ENCODE data around the gene SSBP4. TPM values are rescaled to one million over a fixed set of nuclear protein-coding genes. Genes with fewer than 3 reads are reported as not detected.

Gene SSBP4
- polyA plus RNA-seq, 1 of the 3 experiments (the other 2 are of a cell fraction), result 24.9 TPM

DNA sequence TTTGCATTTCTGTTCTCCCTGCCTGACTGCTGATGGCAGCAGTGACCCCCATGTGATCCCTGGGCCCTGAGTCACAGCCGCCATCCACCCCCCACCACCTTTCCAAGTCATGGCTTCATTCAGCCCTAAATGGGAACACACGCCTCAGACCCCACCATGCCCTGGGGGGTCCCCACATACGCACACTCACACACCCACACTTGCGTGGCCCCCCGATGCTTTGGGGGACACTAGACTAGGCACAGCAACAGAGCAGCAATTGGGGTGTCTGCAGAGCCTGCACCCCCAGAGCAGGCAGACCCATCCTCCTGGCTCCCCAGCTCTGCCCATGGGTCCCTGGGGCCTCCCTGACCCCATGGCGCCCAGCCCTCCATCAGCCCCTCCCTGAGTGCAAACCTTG lies 24.2 kb downstream of the SSBP4 start:
- ChIA-PET POLR2A (no interaction called here), CTCF (interaction anchor here (1.0 to 13.5 kb wide), 3 partner anchors 8 to 145 kb away, joined by 4 to 215 read pairs (median 8); partner anchors contain the start of gene REX1BD)
- Histone ChIP-seq H3K27me3 (ENCODE audit: insufficient read depth) (no peaks in the 10 kb centered on the region), H3K9me3 (no peaks in the 10 kb centered on the region), H3K9me2 (no peaks in the 10 kb centered on the region), H4K20me1 (ENCODE audit: insufficient read depth) (no peaks in the 10 kb centered on the region), H3K4me2 (no peak overlapping the region), H2AFZ (ENCODE audit: low read depth) (no peak overlapping the region), H3K27ac (ENCODE audit: low read depth in 2 of 2, low read length in 1 of 2) (no peak overlapping the region), H3F3A (replicated peaks; ENCODE audit: insufficient read depth) (peaks cover 13% of the 10 kb centered on the region), H3K36me3 (replicated peaks in 1 of 2; ENCODE audit: control insufficient read depth in 1 of 2, insufficient read depth in 2 of 2, low read length in 1 of 2) (peaks cover 3 to 20% of the 10 kb centered on the region in 2 experiments), H3K9ac (no peak overlapping the region), H3K4me1 (ENCODE audit: control insufficient read depth in 1 of 2, insufficient read depth in 2 of 2, low read depth in 1 of 2, low read length in 1 of 2) (peaks cover 0 to 2% of the 10 kb centered on the region in 2 experiments; a peak in 2 of 4 replicates), H3K4me3 (ENCODE audit: low read depth in 2 of 2, low read length in 1 of 2) (no peak overlapping the region), H3K79me2 (ENCODE audit: insufficient read depth) (no peaks in the 10 kb centered on the region)
- no peak for TF ChIP-seq FOXM1 (IDR thresholded peaks at IDR 0.05; ENCODE audit: low read depth)
- TF ChIP-seq SIN3A (IDR thresholded peaks at IDR 0.05; ENCODE audit: borderline replicate concordance, low read depth, low read length), result no peak
- TF ChIP-seq NRF1 (IDR thresholded peaks at IDR 0.05; ENCODE audit: low read depth, low read length), result no peak
- TF ChIP-seq, protein P1, sequence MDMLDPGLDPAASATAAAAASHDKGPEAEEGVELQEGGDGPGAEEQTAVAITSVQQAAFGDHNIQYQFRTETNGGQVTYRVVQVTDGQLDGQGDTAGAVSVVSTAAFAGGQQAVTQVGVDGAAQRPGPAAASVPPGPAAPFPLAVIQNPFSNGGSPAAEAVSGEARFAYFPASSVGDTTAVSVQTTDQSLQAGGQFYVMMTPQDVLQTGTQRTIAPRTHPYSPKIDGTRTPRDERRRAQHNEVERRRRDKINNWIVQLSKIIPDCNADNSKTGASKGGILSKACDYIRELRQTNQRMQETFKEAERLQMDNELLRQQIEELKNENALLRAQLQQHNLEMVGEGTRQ (IDR thresholded peaks at IDR 0.05; ENCODE audit: borderline replicate concordance, low read depth, low read length), result no peak
- no peak for TF ChIP-seq REST (IDR thresholded peaks at IDR 0.05; ENCODE audit: low read depth, low read length)
- TF ChIP-seq FOSL2 (IDR thresholded peaks at IDR 0.05; ENCODE audit: borderline replicate concordance, low read depth), result no peak
- TF ChIP-seq, protein P2, sequence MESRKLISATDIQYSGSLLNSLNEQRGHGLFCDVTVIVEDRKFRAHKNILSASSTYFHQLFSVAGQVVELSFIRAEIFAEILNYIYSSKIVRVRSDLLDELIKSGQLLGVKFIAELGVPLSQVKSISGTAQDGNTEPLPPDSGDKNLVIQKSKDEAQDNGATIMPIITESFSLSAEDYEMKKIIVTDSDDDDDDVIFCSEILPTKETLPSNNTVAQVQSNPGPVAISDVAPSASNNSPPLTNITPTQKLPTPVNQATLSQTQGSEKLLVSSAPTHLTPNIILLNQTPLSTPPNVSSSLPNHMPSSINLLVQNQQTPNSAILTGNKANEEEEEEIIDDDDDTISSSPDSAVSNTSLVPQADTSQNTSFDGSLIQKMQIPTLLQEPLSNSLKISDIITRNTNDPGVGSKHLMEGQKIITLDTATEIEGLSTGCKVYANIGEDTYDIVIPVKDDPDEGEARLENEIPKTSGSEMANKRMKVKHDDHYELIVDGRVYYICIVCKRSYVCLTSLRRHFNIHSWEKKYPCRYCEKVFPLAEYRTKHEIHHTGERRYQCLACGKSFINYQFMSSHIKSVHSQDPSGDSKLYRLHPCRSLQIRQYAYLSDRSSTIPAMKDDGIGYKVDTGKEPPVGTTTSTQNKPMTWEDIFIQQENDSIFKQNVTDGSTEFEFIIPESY (IDR thresholded peaks at IDR 0.05; ENCODE audit: borderline replicate concordance, low read depth), result no peak
- no peak for TF ChIP-seq EZH2phosphoT487 (IDR thresholded peaks at IDR 0.05; ENCODE audit: borderline replicate concordance, low read depth)
- 100% methylated on average over 2 of the region's 6 CpGs for WGBS (ENCODE audit: low lambda C conversion rate)
- DNase-seq, result no peak

GRCh38 chr19:18443831-18444230 lies 24.6 kb downstream of the SSBP4 start:
- no peaks in the 10 kb centered on the region for H3K27me3 ChIP-seq (ENCODE audit: insufficient read depth)
- H2AFZ ChIP-seq (ENCODE audit: low read depth), result no peak overlapping the region
- no peaks in the 10 kb centered on the region for H3K4me1 ChIP-seq (ENCODE audit: control insufficient read depth in 1 of 2, insufficient read depth in 2 of 2, low read depth in 1 of 2, low read length in 1 of 2)
- H3K27ac ChIP-seq (ENCODE audit: low read depth in 2 of 2, low read length in 1 of 2), result no peak overlapping the region
- no peaks in the 10 kb centered on the region for H3K79me2 ChIP-seq (ENCODE audit: insufficient read depth)
- H3K9ac ChIP-seq, result no peak overlapping the region
- no peak overlapping the region for H3K4me3 ChIP-seq (ENCODE audit: low read depth in 2 of 2, low read length in 1 of 2)
- 93% methylated on average over 9 of the region's 11 CpGs for WGBS (ENCODE audit: low lambda C conversion rate)
- peaks cover 12% of the 10 kb centered on the region for H3F3A ChIP-seq (replicated peaks; ENCODE audit: insufficient read depth)
- ChIA-PET CTCF (interaction anchor here (1.0 to 13.5 kb wide), 2 partner anchors 20 to 145 kb away, joined by 4 to 215 read pairs; partner anchors contain the start of gene REX1BD), POLR2A (no interaction called here)
- no peaks in the 10 kb centered on the region for H4K20me1 ChIP-seq (ENCODE audit: insufficient read depth)
- no peak overlapping the region for H3K4me2 ChIP-seq
- peaks cover 3 to 23% of the 10 kb centered on the region in 2 experiments for H3K36me3 ChIP-seq (replicated peaks in 1 of 2; ENCODE audit: control insufficient read depth in 1 of 2, insufficient read depth in 2 of 2, low read length in 1 of 2)
- no peak for DNase-seq
- TF ChIP-seq NRF1 (IDR thresholded peaks at IDR 0.05; ENCODE audit: low read depth, low read length) (no peak), FOXJ3 (CRISPR knock-in tag; IDR thresholded peaks at IDR 0.05) (no peak), USF1 (IDR thresholded peaks at IDR 0.05; ENCODE audit: borderline replicate concordance, low read depth) (no peak), PBX3 (IDR thresholded peaks at IDR 0.05) (no peak), MXI1 (IDR thresholded peaks at IDR 0.05; ENCODE audit: low read depth, low read length) (no peak), ELF1 (IDR thresholded peaks at IDR 0.05) (no peak), YY1 (IDR thresholded peaks at IDR 0.05; ENCODE audit: low read depth) (no peak)
- TF ChIP-seq, protein P2 (IDR thresholded peaks at IDR 0.05; ENCODE audit: borderline replicate concordance, low read depth), result no peak
- no peaks in the 10 kb centered on the region for H3K9me3 ChIP-seq
- no peaks in the 10 kb centered on the region for H3K9me2 ChIP-seq
